Loucy (cell line): Measurements from ENCODE around the gene AADAC.

ENCODE experiments used
- H2AFZ ChIP-seq: fragments of 200-600 bp; sonication (generic); 2 replicates; pipeline ENCODE4 v1.6.0; 2016; ENCODE audit warnings: antibody characterized with exemption, mild to moderate bottlenecking, low read length, moderate library complexity
- H3F3A ChIP-seq: fragments of 200-600 bp; 2 replicates; pipeline ENCODE4 v1.6.0; 2016; ENCODE audit warnings: antibody characterized with exemption, low read depth, mild to moderate bottlenecking
- H3K27me3 ChIP-seq: fragments of 200-600 bp; sonication (generic); 2 replicates; pipeline ENCODE4 v1.6.1; 2014; ENCODE audit warnings: low read length, mild to moderate bottlenecking; ENCODE audit not compliant: insufficient read depth, poor library complexity, severe bottlenecking
- H3K36me3 ChIP-seq: fragments of 200-600 bp; sonication (generic); 2 replicates; pipeline ENCODE4 v1.6.1; 2016; ENCODE audit warnings: low read length; ENCODE audit not compliant: insufficient read depth
- H3K4me1 ChIP-seq: fragments of 200-600 bp; sonication (generic); 2 replicates; pipeline ENCODE4 v1.5.1; 2014; ENCODE audit warnings: low read length, mild to moderate bottlenecking; ENCODE audit not compliant: insufficient read depth, poor library complexity, severe bottlenecking
- H3K4me2 ChIP-seq: fragments of 200-600 bp; sonication (generic); 2 replicates; pipeline ENCODE4 v1.6.0; 2014; ENCODE audit warnings: antibody characterized with exemption, low read length, low read depth, mild to moderate bottlenecking; ENCODE audit not compliant: poor library complexity, severe bottlenecking
- H3K4me3 ChIP-seq: fragments of 200-600 bp; sonication (generic); 2 replicates; pipeline ENCODE4 v1.5.1; 2014; ENCODE audit warnings: low read length, mild to moderate bottlenecking, mixed read lengths; ENCODE audit not compliant: poor library complexity, severe bottlenecking
- H3K79me2 ChIP-seq: fragments of 200-600 bp; sonication (generic); 2 replicates; pipeline ENCODE4 v1.6.1; 2014; ENCODE audit warnings: low read length; ENCODE audit not compliant: insufficient read depth
- H3K9ac ChIP-seq: fragments of 200-600 bp; sonication (generic); 2 replicates; pipeline ENCODE4 v1.6.0; 2014; ENCODE audit warnings: mild to moderate bottlenecking, low read depth, low read length, moderate library complexity; ENCODE audit not compliant: poor library complexity, severe bottlenecking
- H3K9me2 ChIP-seq: fragments of 200-600 bp; sonication (generic); replicated peaks from 2 replicates; pipeline ENCODE4 v1.6.1; 2016; ENCODE audit warnings: low read depth, low read length, mixed read lengths
- H3K9me3 ChIP-seq: fragments of 200-600 bp; sonication (generic); 2 replicates; pipeline ENCODE4 v1.6.1; 2014; ENCODE audit warnings: mild to moderate bottlenecking, antibody characterized with exemption, low read length, low read depth; ENCODE audit not compliant: insufficient read depth
- H4K20me1 ChIP-seq: fragments of 200-600 bp; sonication (generic); 2 replicates; pipeline ENCODE4 v1.6.0; 2014; ENCODE audit warnings: antibody characterized with exemption, low read length, mild to moderate bottlenecking; ENCODE audit not compliant: insufficient read depth, poor library complexity, severe bottlenecking
- CTCF ChIP-seq: fragments of 200-600 bp; sonication (generic); conservative IDR thresholded peaks from 2 replicates; pipeline ENCODE4 v1.5.1; 2014; ENCODE audit warnings: mild to moderate bottlenecking, antibody characterized with exemption, low read length
- EZH2phosphoT487 ChIP-seq: fragments of 200-600 bp; IDR thresholded peaks from 2 replicates; pipeline ENCODE4 v1.6.1; 2018; ENCODE audit warnings: antibody characterized with exemption, mild to moderate bottlenecking, moderate library complexity, borderline replicate concordance

AADAC gene

GRCh38 chr3:151817473-151817872 is 3.6 kb downstream of the AADAC start:
- no peak overlapping the region for H2AFZ ChIP-seq
- H4K20me1 ChIP-seq, result no peaks in the 10 kb centered on the region
- no peaks in the 10 kb centered on the region for H3F3A ChIP-seq
- H3K9me2 ChIP-seq, result no peaks in the 10 kb centered on the region
- no peak for TF ChIP-seq CTCF
- no peak for TF ChIP-seq EZH2phosphoT487
- peaks cover 9% of the 10 kb centered on the region for H3K4me1 ChIP-seq
- H3K4me2 ChIP-seq, result no peak overlapping the region
- no peak overlapping the region for H3K4me3 ChIP-seq
- H3K9ac ChIP-seq, result no peak overlapping the region
- H3K79me2 ChIP-seq, result no peaks in the 10 kb centered on the region
- no peaks in the 10 kb centered on the region for H3K9me3 ChIP-seq
- H3K27me3 ChIP-seq, result no peaks in the 10 kb centered on the region
- H3K36me3 ChIP-seq, result no peaks in the 10 kb centered on the region

DNA sequence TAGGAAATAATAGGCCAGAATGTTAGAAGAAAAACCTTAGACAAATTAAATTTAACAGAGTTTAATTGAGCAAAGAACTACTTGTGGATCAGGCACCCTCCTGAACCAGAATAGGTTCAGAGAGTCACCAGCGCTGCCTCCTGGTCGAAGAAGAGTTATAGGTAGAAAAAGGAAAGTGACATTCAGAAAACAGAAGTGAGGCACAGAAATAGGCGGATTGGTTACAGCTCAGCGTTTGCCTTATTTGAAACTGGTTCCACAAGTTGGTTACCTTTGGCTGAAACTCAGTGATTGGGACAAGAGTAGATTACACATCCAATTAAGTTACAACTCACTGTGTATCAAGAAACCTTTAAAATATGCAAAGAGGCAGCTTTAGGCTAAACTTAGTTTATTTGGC is 4.4 kb downstream of the AADAC start:
- no peaks in the 10 kb centered on the region for H3K9me3 ChIP-seq
- no peak overlapping the region for H3K4me2 ChIP-seq
- H3K27me3 ChIP-seq, result no peaks in the 10 kb centered on the region
- peaks cover 9% of the 10 kb centered on the region for H3K4me1 ChIP-seq
- H3K4me3 ChIP-seq, result no peak overlapping the region
- no peaks in the 10 kb centered on the region for H4K20me1 ChIP-seq
- H3K79me2 ChIP-seq, result no peaks in the 10 kb centered on the region
- no peaks in the 10 kb centered on the region for H3K36me3 ChIP-seq
- TF ChIP-seq EZH2phosphoT487 (no peak), CTCF (no peak)
- no peak overlapping the region for H3K9ac ChIP-seq
- H3F3A ChIP-seq, result no peaks in the 10 kb centered on the region
- H3K9me2 ChIP-seq, result no peaks in the 10 kb centered on the region
- peak overlapping the region; percentile 44 for H2AFZ ChIP-seq

GRCh38 chr3:151819910-151820309 is 6.0 kb downstream of the AADAC start:
- Histone ChIP-seq H3K9ac (no peak overlapping the region), H4K20me1 (no peaks in the 10 kb centered on the region), H3K36me3 (no peaks in the 10 kb centered on the region), H3K9me3 (no peaks in the 10 kb centered on the region), H3F3A (no peaks in the 10 kb centered on the region), H3K4me2 (no peak overlapping the region), H3K27me3 (no peaks in the 10 kb centered on the region), H3K4me1 (peaks cover 4% of the 10 kb centered on the region), H3K9me2 (no peaks in the 10 kb centered on the region), H2AFZ (no peak overlapping the region), H3K79me2 (no peaks in the 10 kb centered on the region), H3K4me3 (no peak overlapping the region)
- TF ChIP-seq EZH2phosphoT487, result no peak
- TF ChIP-seq CTCF, result no peak
